Measurements from ENCODE around the gene CLUH.

CLUH gene

GRCh38 chr17:2711608-2712299 lies at the start of gene CLUH:
Gene CLUH (minus strand): TSS chr17:2711764. CDS start chr17:2711661, 103 bp downstream.
- peak; percentile 98 for DNase-seq

DNA sequence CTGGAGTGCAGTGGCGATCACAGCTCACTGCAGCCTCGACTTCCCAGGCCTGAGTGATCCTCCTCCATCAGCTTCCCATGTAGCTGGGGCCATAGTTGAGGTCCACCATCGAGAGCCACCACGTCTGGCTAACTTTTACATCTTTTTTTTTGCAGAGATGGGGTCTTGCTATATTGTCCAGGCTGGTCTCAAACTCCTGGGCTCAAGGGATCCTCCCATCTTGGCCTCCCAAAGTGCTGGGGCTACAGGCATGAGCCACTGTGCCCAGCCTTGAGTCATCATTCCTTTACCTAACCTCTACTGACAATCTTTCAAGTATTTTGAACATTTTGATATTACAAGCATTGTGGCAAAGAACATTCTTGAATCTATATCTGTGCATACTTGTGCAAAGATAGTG lies 47.3 kb upstream of the CLUH start:
- no peak for DNase-seq

GRCh38 chr17:2755891-2756724 lies 44.5 kb upstream of the CLUH start:
- DNase-seq = no peak

DNA sequence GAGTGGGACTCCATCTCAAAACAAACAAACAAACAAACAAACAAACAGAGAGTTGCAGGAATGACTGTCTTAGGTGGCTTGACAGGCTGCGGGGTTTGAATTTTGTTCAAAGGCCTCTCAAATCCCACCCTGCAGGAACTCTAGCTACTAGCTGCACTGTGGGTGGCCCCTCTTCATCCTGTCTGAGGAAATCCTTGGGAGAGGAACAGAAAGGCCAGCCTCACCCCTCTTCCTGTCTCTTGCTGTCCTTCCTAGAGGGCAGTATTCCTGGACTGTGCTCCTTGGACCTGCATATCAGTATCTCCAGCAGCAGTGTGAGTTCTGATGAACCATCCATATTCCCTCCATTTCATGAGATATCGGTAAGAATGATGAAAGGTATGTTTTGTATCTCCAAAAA lies 39.9 kb upstream of the CLUH start:
- DNase-seq = no peak

DNA sequence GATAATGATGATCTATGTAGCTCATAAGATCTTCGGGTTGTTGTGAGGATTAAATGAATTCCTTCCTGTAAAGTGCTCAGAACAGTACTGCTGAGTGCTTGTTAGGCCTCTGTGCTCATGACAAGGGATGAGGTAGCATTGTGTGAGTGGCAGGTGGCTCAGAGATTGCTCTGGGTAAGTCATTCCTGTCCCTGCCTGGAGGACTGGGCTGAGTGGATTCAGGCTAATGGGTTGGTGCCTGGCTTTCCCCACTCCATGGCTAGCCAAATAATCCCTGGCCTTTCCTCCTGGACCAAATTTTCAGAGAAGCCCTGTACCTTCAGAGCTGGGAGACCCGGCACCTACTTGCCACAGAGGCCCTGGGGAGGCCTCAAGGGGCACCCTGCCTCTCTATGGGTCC lies 39.2 kb upstream of the CLUH start:
- DNase-seq = no peak

DNA sequence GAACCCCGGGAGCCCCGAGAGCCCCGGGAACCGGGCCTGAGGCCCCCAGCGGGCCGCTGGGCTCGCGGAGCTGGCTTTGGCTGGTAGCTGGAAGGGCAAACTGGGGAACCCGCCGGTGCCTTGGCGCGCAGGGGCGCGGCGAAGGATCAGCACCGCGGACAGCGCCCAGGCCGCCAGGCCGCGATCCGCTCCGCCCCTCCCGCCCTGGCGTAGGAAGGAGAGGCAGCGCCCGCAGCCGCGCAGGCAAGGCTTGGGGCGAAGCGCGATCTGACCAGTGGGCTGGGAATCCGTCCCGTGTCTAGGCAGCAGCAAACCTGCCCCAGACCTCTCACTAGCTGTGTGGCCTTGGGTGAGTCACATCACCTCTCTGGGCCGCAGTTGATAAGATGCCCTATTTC lies 38.2 kb upstream of the CLUH start:
- DNase-seq = peak; percentile 75

- no peak for DNase-seq
Observed at GRCh38 chr17:2749058-2749783, 37.7 kb upstream of the CLUH start, which contains the start of gene CCDC92B. Gene CCDC92B (minus strand): TSS chr17:2749652. CDS start chr17:2735145, 14,507 bp downstream.

- no peak for DNase-seq
Observed at GRCh38 chr17:2745317-2746037, 33.9 kb upstream of the CLUH start.

GRCh38 chr17:2737693-2738092 lies 26.1 kb upstream of the CLUH start:
- DNase-seq = no peak

- no peak for DNase-seq
Observed at GRCh38 chr17:2736956-2737355, 25.4 kb upstream of the CLUH start.

- no peak for DNase-seq
Observed at GRCh38 chr17:2735896-2736295, 24.3 kb upstream of the CLUH start.

DNA sequence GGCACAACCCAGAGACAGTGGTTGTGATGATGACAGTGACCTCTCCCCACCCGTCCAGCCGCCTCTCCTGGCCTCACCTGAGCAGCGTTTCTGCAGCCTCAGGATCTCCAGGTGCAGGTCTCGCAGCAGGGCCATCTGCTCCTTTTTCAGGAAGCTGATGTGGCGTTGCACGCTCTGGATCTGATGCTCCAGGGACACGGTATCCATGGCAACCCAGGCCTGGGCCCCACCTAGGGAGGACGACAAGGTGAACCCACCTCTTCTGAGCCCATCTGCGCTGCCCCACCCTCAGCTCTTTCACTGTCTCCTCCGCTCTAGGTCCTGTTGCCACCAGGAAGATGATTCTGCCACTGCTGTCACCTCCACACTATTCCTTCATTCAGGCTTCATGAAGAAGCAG lies 23.4 kb upstream of the CLUH start:
- no peak for DNase-seq

DNA sequence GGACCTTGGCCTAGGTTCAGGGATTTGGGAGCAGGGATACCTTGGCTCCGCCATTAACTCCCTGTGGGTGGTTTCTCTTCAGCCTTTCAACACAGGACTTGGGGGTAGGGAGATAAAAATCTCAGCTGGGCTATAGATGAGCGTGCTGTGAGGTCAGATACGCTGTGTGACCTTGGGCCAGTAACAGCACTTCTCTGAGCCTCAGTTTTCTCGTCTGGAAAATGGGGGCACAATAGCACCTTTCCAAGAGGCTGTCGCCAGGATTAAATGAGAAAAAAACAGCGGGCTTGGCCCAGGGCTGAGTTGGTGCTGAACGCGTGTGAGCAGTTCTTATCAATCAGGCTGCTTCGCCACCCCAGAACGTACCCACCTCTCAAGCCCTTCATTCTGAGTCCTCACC lies 20.2 kb upstream of the CLUH start:
- DNase-seq = no peak

DNA sequence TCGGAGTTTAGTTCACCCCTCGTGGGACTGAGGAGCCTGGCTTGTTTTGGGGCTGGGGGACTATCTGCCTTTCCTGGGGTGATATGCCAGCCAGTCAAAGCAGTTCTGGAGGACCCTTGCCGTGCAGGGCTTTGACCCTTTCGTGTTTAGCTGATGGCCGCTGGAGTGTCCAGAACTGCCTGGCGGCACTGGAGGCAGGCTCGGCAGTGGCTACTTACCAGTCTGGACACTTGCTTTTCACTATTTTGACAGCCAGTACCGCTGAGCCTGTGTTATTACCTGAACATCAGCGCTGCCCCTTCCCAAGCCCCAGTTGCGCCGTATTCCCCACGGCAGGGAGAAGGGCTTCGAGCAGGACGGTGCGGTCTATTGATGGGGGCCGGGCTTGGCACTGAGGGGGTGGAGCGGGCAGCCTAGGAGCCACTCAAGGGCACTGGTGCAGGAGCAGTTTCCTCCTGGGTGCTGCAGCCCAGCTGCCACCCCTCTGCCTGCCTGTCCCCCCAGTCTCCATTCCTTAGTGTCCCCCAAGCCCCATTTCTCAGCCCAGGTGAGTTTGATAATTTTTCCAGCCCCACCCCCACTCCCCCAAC lies 19.3 kb upstream of the CLUH start:
- no peak for DNase-seq

DNA sequence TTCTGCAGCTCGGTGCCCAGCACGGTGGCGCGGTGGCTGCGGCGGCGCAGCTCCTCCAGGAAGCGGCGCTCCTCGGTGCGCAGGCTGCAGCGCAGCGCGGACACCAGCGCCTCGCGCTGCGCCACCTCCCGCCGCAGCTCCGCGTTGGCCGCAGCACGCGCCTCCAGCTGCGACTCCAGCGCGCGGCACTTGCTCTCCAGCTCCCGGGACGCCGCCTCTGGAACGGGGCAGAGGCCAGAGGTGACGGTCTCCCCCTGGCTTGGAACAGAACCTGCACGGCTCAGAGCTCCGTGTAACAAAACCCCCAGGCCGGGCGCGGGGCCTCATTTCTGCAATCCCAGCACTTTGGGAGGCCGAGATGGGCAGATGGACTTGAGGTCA lies 13.2 kb upstream of the CLUH start:
- DNase-seq = peak; percentile 57

DNA sequence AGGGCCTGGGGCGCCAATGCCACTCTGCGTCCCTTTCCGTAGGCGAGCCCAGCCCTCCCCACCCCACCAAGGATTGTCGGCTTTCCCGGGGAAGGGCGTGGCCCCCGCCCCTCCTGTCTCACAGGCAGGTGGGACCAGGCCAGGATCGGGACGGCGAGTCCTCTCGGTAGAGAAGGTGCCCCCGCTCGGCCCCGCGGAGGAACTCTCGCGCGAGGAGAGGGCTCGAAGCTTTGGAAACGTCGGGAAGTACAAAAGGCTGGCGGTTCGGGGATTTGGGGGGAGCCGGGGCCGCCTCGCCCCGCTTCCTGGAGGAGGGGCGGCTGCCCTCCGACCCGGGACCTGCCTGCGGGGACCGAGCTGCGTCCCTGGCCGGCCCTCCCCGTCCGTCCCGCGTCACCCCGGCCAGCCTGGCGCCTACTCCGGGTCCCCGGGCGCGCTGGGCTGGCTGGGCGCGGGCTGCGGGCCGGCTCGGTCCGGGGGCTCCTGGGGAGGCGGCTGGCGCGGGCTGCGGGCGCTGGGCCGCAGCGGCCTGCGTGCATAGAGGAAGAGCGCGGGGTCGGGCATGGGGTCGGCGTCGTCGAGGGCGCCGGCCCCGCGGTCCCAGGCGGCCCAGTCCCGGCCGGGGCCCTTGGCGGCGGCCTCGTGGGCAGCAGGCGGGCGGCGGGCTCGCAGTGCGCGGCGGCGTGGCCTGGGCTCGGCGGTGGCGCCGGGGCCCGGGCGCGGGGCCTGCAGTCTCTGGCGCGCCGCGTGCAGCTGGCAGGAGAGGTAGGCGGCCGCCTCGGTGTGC lies 12.6 kb upstream of the CLUH start:
- DNase-seq = no peak

GRCh38 chr17:2723505-2723996 lies 12.0 kb upstream of the CLUH start:
- no peak for DNase-seq

- no peak for DNase-seq
Observed at GRCh38 chr17:2722611-2723010, 11.0 kb upstream of the CLUH start.

GRCh38 chr17:2721603-2722002 lies 10.0 kb upstream of the CLUH start:
- no peak for DNase-seq

GRCh38 chr17:2719861-2720260 lies 8.3 kb upstream of the CLUH start:
- DNase-seq = no peak

DNA sequence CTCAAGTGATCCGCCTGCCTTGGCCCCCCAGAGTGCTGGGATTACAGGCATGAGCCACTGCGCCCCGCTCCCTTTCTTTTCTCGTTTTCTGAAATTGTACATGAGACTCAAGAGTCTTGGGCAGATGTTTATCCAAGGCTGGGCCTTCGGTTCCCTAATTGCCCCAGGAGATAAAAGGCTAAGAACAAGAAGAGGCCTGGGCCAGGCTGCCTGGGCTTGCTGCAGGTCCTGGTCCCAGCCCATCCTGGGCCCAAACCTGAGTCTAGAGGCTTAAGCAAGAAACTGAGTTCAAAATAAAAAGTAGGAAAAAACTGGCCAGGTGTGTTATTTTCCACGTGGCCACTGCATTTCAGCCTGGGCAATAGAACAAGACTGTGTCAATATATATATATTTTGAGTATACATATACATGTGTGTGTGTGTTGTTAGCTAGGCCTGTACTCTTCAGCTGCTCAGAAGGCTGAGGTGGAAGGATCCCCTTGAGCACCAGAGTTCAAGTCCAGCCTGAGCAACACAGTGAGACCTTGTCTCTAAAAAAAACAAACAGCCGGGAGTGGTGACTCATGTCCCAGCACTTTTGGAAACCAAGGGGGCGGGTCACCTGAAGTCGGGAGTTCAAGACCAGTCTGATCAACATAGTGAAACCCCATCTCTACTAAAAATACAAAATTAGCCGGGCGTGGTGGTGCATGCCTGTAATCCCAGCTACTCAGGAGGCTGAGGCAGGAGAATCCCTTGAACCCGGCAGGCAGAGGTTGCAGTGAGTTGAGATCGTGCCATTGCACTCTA lies 6.8 kb upstream of the CLUH start:
- DNase-seq = no peak
